ENCODE data around the gene MARCHF3. TPM values are rescaled to one million over a fixed set of nuclear protein-coding genes. Genes with fewer than 3 reads are reported as not detected.

The MARCHF3 gene
- total RNA-seq, 1 experiment from 2014 or later: 0.61 TPM

DNA sequence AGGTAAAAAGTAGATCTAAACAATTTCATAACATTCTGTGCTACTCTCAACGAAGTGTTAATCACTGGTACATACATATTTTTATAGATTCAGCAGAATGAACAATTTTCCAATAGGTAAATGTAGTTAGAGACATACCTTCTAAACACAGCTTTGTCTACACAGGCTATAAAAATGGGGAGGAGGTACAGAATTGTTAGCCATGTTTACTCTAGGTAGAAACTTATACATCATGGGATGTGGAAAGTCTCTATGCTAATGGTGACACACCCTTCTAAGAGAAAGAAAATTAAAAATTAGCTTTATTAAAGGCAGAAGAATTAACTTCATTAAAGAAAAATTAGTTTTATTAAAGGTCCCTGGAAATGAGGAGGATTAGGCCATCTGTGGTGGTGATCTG lies 31.2 kb upstream of the MARCHF3 start:
- H3K9me3 ChIP-seq: no peaks in the 10 kb centered on the region
- Mint-ChIP-seq H3K4me1 (ENCODE audit: low read depth, unreplicated experiment) (no peaks in the 10 kb centered on the region), H3K4me3 (ENCODE audit: unreplicated experiment) (no peak overlapping the region), H3K27ac (ENCODE audit: unreplicated experiment) (no peak overlapping the region), H3K9me3 (ENCODE audit: unreplicated experiment) (no peaks in the 10 kb centered on the region), H3K36me3 (ENCODE audit: insufficient read depth, unreplicated experiment) (no peaks in the 10 kb centered on the region), H3K27me3 (ENCODE audit: insufficient read depth, unreplicated experiment) (no peaks in the 10 kb centered on the region)
- CTCF ChIA-PET: no interaction called here
- H3K27me3 ChIP-seq (replicated peaks; ENCODE audit: control insufficient read depth, insufficient read depth, low read length): no peaks in the 10 kb centered on the region
- intact Hi-C loops (cut with micrococcal nuclease; ENCODE audit: unreplicated experiment): no loop called here
- H3K4me3 ChIP-seq (ENCODE audit: low read depth, low read length): no peak overlapping the region
- POLR2A ChIA-PET: no interaction called here
- no peak for TF ChIP-seq CTCF (IDR thresholded peaks at IDR 0.05; ENCODE audit: insufficient read depth in 1 of 2, low read depth in 1 of 2, low read length in 1 of 2, severe bottlenecking in 1 of 2, unreplicated experiment in 1 of 2)
- no TSS peak for BruUV-seq (replicated peaks)
- DNase-seq: no peak
- H3K36me3 ChIP-seq (ENCODE audit: control insufficient read depth, insufficient read depth, low read length): no peaks in the 10 kb centered on the region
- H3K4me1 ChIP-seq: no peaks in the 10 kb centered on the region

DNA sequence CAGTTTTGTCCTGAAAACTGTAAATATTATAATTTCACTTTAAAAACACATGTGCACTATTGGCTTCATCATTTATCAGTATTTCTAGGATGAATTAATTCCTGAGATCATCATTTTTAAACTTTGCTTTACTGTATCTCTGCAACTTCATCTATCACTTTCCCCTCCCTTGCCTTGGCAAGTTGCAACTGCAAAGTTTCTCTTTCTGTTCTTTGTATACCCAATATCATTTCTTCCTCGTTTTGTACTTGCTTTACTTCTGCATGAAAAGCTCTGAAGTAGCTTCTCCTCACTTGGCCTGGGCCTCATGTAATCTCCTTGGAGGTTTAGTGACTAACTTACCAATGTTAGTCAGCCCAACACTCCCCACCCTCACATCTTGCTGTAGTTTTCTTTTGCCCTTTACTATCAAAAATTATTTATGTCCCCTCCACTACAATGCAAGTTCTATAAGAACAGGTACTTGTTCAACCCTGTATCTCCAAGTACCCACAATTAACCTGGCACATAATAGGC lies 30.2 kb upstream of the MARCHF3 start:
- no peak overlapping the region for H3K4me3 Mint-ChIP-seq (ENCODE audit: unreplicated experiment)
- Histone ChIP-seq H3K9me3 (no peaks in the 10 kb centered on the region), H3K36me3 (ENCODE audit: control insufficient read depth, insufficient read depth, low read length) (no peaks in the 10 kb centered on the region), H3K27me3 (replicated peaks; ENCODE audit: control insufficient read depth, insufficient read depth, low read length) (no peaks in the 10 kb centered on the region), H3K4me1 (no peaks in the 10 kb centered on the region), H3K4me3 (ENCODE audit: low read depth, low read length) (no peak overlapping the region)
- no peaks in the 10 kb centered on the region for H3K36me3 Mint-ChIP-seq (ENCODE audit: insufficient read depth, unreplicated experiment)
- no peaks in the 10 kb centered on the region for H3K9me3 Mint-ChIP-seq (ENCODE audit: unreplicated experiment)
- no peak overlapping the region for H3K27ac Mint-ChIP-seq (ENCODE audit: unreplicated experiment)
- no TSS peak for BruUV-seq (replicated peaks)
- intact Hi-C loops (cut with micrococcal nuclease; ENCODE audit: unreplicated experiment): no loop called here
- H3K4me1 Mint-ChIP-seq (ENCODE audit: low read depth, unreplicated experiment): no peaks in the 10 kb centered on the region
- H3K27me3 Mint-ChIP-seq (ENCODE audit: insufficient read depth, unreplicated experiment): no peaks in the 10 kb centered on the region
- POLR2A ChIA-PET: no interaction called here
- no peak for TF ChIP-seq CTCF (IDR thresholded peaks at IDR 0.05; ENCODE audit: insufficient read depth in 1 of 2, low read depth in 1 of 2, low read length in 1 of 2, severe bottlenecking in 1 of 2, unreplicated experiment in 1 of 2)
- CTCF ChIA-PET: no interaction called here
- no peak for DNase-seq

DNA sequence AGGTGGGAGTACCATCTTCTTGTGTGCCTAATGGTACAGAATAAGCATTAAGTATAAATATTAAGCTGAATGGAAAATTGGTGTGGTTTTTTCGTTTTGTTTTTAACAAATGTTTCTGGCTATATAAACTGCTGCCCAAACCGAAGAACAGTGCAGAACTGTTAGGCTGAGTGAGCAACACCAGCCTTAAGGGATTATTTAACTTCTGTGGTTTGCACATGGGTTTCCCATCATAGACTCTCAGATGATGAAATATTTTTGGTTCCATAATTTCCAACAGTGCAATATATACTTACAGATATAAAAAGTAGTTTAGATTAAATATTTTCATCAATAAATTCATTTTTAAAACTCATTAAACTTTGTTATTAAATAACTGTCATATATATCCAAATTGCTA lies 26.5 kb upstream of the MARCHF3 start:
- DNase-seq: no peak
- no peaks in the 10 kb centered on the region for H3K27me3 ChIP-seq (replicated peaks; ENCODE audit: control insufficient read depth, insufficient read depth, low read length)
- no peak overlapping the region for H3K4me3 Mint-ChIP-seq (ENCODE audit: unreplicated experiment)
- POLR2A ChIA-PET: no interaction called here
- no peaks in the 10 kb centered on the region for H3K27me3 Mint-ChIP-seq (ENCODE audit: insufficient read depth, unreplicated experiment)
- no peaks in the 10 kb centered on the region for H3K9me3 Mint-ChIP-seq (ENCODE audit: unreplicated experiment)
- no peak overlapping the region for H3K4me3 ChIP-seq (ENCODE audit: low read depth, low read length)
- no TSS peak for BruUV-seq (replicated peaks)
- no peaks in the 10 kb centered on the region for H3K36me3 ChIP-seq (ENCODE audit: control insufficient read depth, insufficient read depth, low read length)
- no peaks in the 10 kb centered on the region for H3K4me1 Mint-ChIP-seq (ENCODE audit: low read depth, unreplicated experiment)
- H3K4me1 ChIP-seq: no peaks in the 10 kb centered on the region
- TF ChIP-seq CTCF (IDR thresholded peaks at IDR 0.05; ENCODE audit: insufficient read depth in 1 of 2, low read depth in 1 of 2, low read length in 1 of 2, severe bottlenecking in 1 of 2, unreplicated experiment in 1 of 2): no peak
- H3K9me3 ChIP-seq: no peaks in the 10 kb centered on the region
- H3K36me3 Mint-ChIP-seq (ENCODE audit: insufficient read depth, unreplicated experiment): no peaks in the 10 kb centered on the region
- CTCF ChIA-PET: no interaction called here
- intact Hi-C loops (cut with micrococcal nuclease; ENCODE audit: unreplicated experiment): no loop called here
- no peak overlapping the region for H3K27ac Mint-ChIP-seq (ENCODE audit: unreplicated experiment)
